Natural killer cell treated with Interleukin-12 subunit alpha and Interleukin-12 subunit beta and Interleukin-15 and Interleukin-18, amount 100 ng/mL, for 72 hours (primary cell): Measurements from ENCODE around the gene NAA50. TPM values are rescaled to one million over a fixed set of nuclear protein-coding genes. Genes with fewer than 3 reads are reported as not detected.

Experiments
- ATAC-seq, 2 donors: fragments of 150-1000 bp; cut with Tn5 transposase in 1 of 2; sonication (Bioruptor Pico), chemical (Tn5 transposase) in 1 of 2; 2 replicates each; pipeline ENCODE4 v1.10.0; 2021
- DNase-seq: peaks from one replicate; pipeline ENCODE4 v3.0.0; 2022; ENCODE audit warnings: low spot score
- H3K27ac Mint-ChIP-seq, 2 donors: 1 replicate in 1 of 2; 2 replicates in 1 of 2; pipeline ENCODE4 v1.8.0; 2022; ENCODE audit warnings: mixed read lengths in 2 of 2, mild to moderate bottlenecking in 1 of 2, moderate library complexity in 1 of 2
- H3K27me3 Mint-ChIP-seq, 2 donors: 1 replicate in 1 of 2; 2 replicates in 1 of 2; pipeline ENCODE4 v1.8.0; 2022; ENCODE audit warnings: mixed read lengths in 2 of 2
- H3K36me3 Mint-ChIP-seq: one replicate; pipeline ENCODE4 v1.8.0; 2022; ENCODE audit warnings: mixed read lengths
- H3K4me1 Mint-ChIP-seq, 2 donors: 1 replicate in 1 of 2; 2 replicates in 1 of 2; pipeline ENCODE4 v1.8.0; 2022; ENCODE audit warnings: low read depth in 2 of 2, mixed read lengths in 2 of 2, mild to moderate bottlenecking in 1 of 2
- H3K4me3 Mint-ChIP-seq: one replicate; pipeline ENCODE4 v1.8.0; 2022; ENCODE audit warnings: mixed read lengths
- H3K9me3 Mint-ChIP-seq: 2 replicates; pipeline ENCODE4 v1.8.0; 2022; ENCODE audit warnings: mixed read lengths
- total RNA-seq, 2 donors: library from RNA; stranded (reverse); gene quantifications; one replicate each; pipeline ENCODE4 v1.2.3, GENCODE V29; 2022

Gene NAA50
- 10 to 100 TPM; 97.3 to 98.0 TPM for total RNA-seq

- no peaks in the 10 kb centered on the region for H3K27me3 Mint-ChIP-seq
- H3K36me3 Mint-ChIP-seq = peaks cover 6% of the 10 kb centered on the region
- no peaks in the 10 kb centered on the region for H3K9me3 Mint-ChIP-seq
- peak within 1 kb of the TSS; percentile 99 to 100 for H3K27ac Mint-ChIP-seq
- peaks cover 55 to 70% of the 10 kb centered on the region in 2 donors for H3K4me1 Mint-ChIP-seq
- ATAC-seq (peak; percentile 85 to 92), DNase-seq (peak; percentile 93)
- peak within 1 kb of the TSS; percentile 95 for H3K4me3 Mint-ChIP-seq
Observed at GRCh38 chr3:113745756-113746547, at the start of gene NAA50. Gene NAA50 (minus strand): TSS chr3:113746249. CDS start chr3:113745949, 300 bp downstream.

DNA sequence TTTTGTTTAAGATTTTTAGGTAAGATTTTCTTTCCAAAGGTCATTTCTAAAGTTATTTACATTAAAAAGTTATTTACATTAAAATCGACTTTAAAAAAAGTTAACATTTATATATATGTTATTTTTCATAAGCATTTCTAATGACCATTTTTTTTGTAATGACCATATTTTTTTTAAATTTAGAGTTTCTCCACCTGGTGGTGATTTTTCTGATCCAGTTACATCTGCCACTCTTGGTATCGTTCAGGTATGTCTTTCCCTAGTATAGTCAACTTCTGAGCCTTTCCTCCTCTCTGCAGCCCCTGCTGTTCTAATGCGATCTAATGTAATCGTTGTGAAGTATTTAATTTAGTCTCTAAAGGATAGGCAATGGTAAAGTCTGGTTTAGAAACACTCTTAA, 49.6 kb upstream of the NAA50 start:
- Mint-ChIP-seq H3K9me3 (no peaks in the 10 kb centered on the region), H3K4me3 (no peak overlapping the region), H3K27ac (no peak overlapping the region), H3K36me3 (peaks cover 11% of the 10 kb centered on the region), H3K27me3 (no peaks in the 10 kb centered on the region), H3K4me1 (no peaks in the 10 kb centered on the region)
- ATAC-seq (no peak), DNase-seq (no peak)

- Mint-ChIP-seq H3K27ac (no peak overlapping the region), H3K9me3 (no peaks in the 10 kb centered on the region), H3K4me1 (no peaks in the 10 kb centered on the region), H3K27me3 (no peaks in the 10 kb centered on the region), H3K36me3 (peaks cover 10% of the 10 kb centered on the region), H3K4me3 (no peak overlapping the region)
- DNase-seq = no peak
- ATAC-seq = no peak
Observed at GRCh38 chr3:113794526-113794925, 48.5 kb upstream of the NAA50 start.

- Mint-ChIP-seq H3K4me1 (no peaks in the 10 kb centered on the region), H3K27me3 (no peaks in the 10 kb centered on the region), H3K36me3 (peaks cover 11% of the 10 kb centered on the region), H3K4me3 (no peak overlapping the region), H3K27ac (no peak overlapping the region), H3K9me3 (no peaks in the 10 kb centered on the region)
- DNase-seq (no peak), ATAC-seq (no peak)
Observed at GRCh38 chr3:113791381-113791780, 45.3 kb upstream of the NAA50 start.

- DNase-seq (no peak), ATAC-seq (no peak)
- H3K9me3 Mint-ChIP-seq = no peaks in the 10 kb centered on the region
- H3K27me3 Mint-ChIP-seq = no peaks in the 10 kb centered on the region
- peaks cover 7 to 8% of the 10 kb centered on the region in 2 donors for H3K4me1 Mint-ChIP-seq
- H3K36me3 Mint-ChIP-seq = peaks cover 6% of the 10 kb centered on the region
- H3K4me3 Mint-ChIP-seq = peak overlapping the region; percentile 43
- peak overlapping the region; percentile 63 to 78 for H3K27ac Mint-ChIP-seq
Observed at GRCh38 chr3:113783980-113784379, 37.9 kb upstream of the NAA50 start.

DNA sequence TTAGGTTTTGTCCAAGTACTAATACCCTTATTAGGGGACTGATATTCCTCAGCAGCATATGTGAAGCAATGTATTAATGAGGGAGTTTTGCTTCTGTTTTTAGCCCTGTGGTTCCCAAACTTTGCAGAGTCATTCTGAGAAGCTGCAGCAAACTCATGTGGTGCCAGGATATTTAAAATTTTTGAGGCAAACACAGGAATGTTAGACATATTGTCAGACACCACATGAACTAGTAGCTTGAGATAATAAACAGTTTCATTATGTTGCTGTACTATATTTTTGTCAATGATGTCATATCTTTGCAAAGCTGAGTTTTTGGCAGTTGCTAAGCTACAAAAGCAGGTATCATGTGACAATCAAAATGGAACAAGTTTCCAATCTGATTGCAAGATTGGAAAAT, 37.4 kb upstream of the NAA50 start:
- no peak overlapping the region for H3K4me3 Mint-ChIP-seq
- no peaks in the 10 kb centered on the region for H3K9me3 Mint-ChIP-seq
- H3K27me3 Mint-ChIP-seq = no peaks in the 10 kb centered on the region
- ATAC-seq (peak in 1 of 2 donors; percentile 27), DNase-seq (no peak)
- peaks cover 7 to 8% of the 10 kb centered on the region in 2 donors for H3K4me1 Mint-ChIP-seq
- H3K36me3 Mint-ChIP-seq = peaks cover 6% of the 10 kb centered on the region
- H3K27ac Mint-ChIP-seq = no peak overlapping the region

- no peak overlapping the region for H3K27ac Mint-ChIP-seq
- H3K9me3 Mint-ChIP-seq = no peaks in the 10 kb centered on the region
- H3K36me3 Mint-ChIP-seq = no peaks in the 10 kb centered on the region
- H3K27me3 Mint-ChIP-seq = no peaks in the 10 kb centered on the region
- ATAC-seq (no peak), DNase-seq (no peak)
- peaks cover 13 to 17% of the 10 kb centered on the region in 2 donors for H3K4me1 Mint-ChIP-seq
- H3K4me3 Mint-ChIP-seq = no peak overlapping the region
Observed at GRCh38 chr3:113776564-113776963, 30.5 kb upstream of the NAA50 start.

DNA sequence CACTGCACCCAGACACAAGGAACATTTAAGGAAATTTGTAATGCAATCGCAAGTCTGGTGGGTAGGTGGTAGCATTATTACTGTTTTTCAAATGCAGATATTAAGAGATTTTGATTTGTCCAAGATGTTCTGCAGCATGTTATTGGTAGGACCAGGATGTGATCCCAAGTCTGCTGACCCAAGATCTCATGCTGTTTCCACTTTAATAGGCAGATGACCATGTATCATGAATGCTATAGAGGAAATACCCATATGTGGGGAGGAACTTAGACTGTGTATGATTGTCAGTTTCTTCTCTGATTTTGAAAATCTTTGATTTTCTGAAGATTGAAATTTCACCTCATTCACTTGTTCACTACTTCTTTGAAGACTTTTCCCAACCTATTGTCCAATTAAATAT, 29.5 kb upstream of the NAA50 start:
- Mint-ChIP-seq H3K4me3 (no peak overlapping the region), H3K9me3 (no peaks in the 10 kb centered on the region), H3K27ac (no peak overlapping the region), H3K27me3 (no peaks in the 10 kb centered on the region), H3K4me1 (peaks cover 13 to 17% of the 10 kb centered on the region in 2 donors), H3K36me3 (no peaks in the 10 kb centered on the region)
- no peak for DNase-seq
- ATAC-seq = no peak

- no peaks in the 10 kb centered on the region for H3K36me3 Mint-ChIP-seq
- H3K4me3 Mint-ChIP-seq = no peak overlapping the region
- DNase-seq (no peak), ATAC-seq (no peak)
- H3K27me3 Mint-ChIP-seq = no peaks in the 10 kb centered on the region
- no peak overlapping the region for H3K27ac Mint-ChIP-seq
- peaks cover 13 to 17% of the 10 kb centered on the region in 2 donors for H3K4me1 Mint-ChIP-seq
- no peaks in the 10 kb centered on the region for H3K9me3 Mint-ChIP-seq
Observed at GRCh38 chr3:113773381-113773780, 27.3 kb upstream of the NAA50 start.

GRCh38 chr3:113771993-113772392, 25.9 kb upstream of the NAA50 start:
- Mint-ChIP-seq H3K9me3 (no peaks in the 10 kb centered on the region), H3K4me3 (no peak overlapping the region), H3K4me1 (peaks cover 6 to 11% of the 10 kb centered on the region in 2 donors), H3K27ac (no peak overlapping the region), H3K36me3 (no peaks in the 10 kb centered on the region), H3K27me3 (no peaks in the 10 kb centered on the region)
- no peak for ATAC-seq
- no peak for DNase-seq

GRCh38 chr3:113769551-113769950, 23.5 kb upstream of the NAA50 start:
- H3K4me1 Mint-ChIP-seq = peaks cover 6 to 8% of the 10 kb centered on the region in 2 donors
- H3K9me3 Mint-ChIP-seq = no peaks in the 10 kb centered on the region
- no peak overlapping the region for H3K4me3 Mint-ChIP-seq
- H3K27ac Mint-ChIP-seq = no peak overlapping the region
- no peak for ATAC-seq
- H3K27me3 Mint-ChIP-seq = no peaks in the 10 kb centered on the region
- no peak for DNase-seq
- H3K36me3 Mint-ChIP-seq = no peaks in the 10 kb centered on the region

DNA sequence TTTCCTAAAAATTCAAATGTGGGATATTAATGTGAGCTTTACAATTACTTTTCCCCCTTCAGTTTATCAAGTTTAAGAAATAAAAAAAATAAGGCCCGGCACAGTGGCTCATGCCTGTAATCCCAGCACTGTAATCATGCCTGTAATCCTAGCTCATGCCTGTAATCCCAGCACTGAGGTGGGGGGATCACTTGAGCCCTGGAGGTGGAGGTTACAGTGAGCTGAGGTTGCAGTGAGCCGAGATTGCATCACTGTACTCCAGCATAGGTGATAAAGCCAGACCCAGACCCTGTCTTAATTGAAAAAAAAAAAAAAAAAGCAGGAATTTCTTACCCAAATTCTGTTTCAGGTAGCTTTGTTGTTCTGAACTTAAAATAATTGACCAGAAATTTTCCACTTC, 18.6 kb upstream of the NAA50 start:
- Mint-ChIP-seq H3K4me1 (no peaks in the 10 kb centered on the region), H3K4me3 (no peak overlapping the region), H3K27ac (no peak overlapping the region), H3K36me3 (no peaks in the 10 kb centered on the region), H3K27me3 (no peaks in the 10 kb centered on the region), H3K9me3 (no peaks in the 10 kb centered on the region)
- no peak for DNase-seq
- ATAC-seq = no peak

DNA sequence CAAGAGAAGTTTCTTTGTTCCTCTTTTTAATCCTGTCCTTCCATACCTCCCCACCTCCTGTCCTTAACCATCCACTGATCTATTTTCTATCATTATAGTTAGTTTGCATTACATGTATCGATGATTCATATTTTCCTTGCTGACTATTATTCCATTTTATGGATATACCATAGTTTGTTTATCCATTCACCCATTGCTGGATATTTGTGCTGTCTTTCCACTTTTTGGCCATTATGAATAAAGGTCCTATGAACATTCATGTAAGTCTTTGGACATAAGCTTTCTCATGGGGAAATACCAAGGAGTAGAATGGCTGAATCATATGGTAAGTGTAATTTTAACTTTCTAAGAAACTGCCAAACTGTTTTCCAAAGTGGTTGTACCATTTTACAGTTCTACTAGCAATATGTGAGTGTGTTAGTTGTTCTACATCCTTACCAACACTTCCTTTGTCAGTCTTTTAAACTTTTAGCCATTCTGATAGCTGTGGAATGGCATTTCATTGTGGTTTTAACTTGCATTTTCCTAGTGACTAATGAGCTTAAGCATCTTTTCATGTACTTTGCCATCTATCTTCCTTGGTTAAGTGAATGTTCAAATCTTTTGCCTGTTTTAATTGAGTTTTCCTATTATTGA, 12.5 kb upstream of the NAA50 start:
- no peak for ATAC-seq
- H3K9me3 Mint-ChIP-seq = peaks cover 4% of the 10 kb centered on the region
- no peak overlapping the region for H3K4me3 Mint-ChIP-seq
- DNase-seq = no peak
- H3K36me3 Mint-ChIP-seq = peaks cover 11% of the 10 kb centered on the region
- H3K27me3 Mint-ChIP-seq = no peaks in the 10 kb centered on the region
- peak overlapping the region; percentile 13 to 21 for H3K27ac Mint-ChIP-seq
- H3K4me1 Mint-ChIP-seq = peaks cover 10% of the 10 kb centered on the region in 2 donors

DNA sequence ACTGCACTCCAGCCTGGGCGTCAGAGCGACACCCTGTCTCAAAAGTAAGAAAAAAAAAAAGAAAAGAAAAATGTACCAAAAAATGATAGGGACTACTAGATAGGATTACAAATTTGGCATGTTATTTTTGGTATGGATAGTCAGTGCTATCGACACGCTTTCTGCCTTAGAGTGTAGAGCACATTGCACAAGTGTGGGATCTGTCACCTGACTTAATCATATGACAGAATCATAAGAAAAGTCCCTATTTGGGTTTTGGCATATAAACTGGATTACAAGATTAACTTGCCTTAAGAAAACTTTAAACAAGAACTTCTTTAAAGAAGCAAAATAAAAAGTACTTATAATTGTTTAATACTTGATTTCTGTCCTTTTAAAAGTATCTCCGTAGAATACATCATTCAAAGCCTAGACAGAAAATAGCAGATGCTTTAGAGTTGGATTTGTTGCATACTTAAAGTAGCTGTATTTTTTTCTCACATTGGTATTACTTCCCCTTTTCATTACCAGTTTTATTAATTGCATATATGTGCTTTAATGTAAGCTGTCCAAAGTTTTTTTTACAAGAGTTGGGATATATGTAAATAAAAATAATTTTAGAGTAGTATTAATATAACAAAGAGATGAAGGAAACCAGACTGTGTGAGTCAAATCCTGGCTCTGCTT, 8.6 kb upstream of the NAA50 start:
- Mint-ChIP-seq H3K4me1 (peaks cover 12 to 14% of the 10 kb centered on the region in 2 donors), H3K27ac (no peak overlapping the region)

More for the DNA sequence above, 8.6 kb upstream of the NAA50 start:
- Mint-ChIP-seq H3K36me3 (peaks cover 11% of the 10 kb centered on the region), H3K27me3 (no peaks in the 10 kb centered on the region), H3K9me3 (peaks cover 4% of the 10 kb centered on the region), H3K4me3 (no peak overlapping the region)
- ATAC-seq (no peak), DNase-seq (no peak)
